Activated CD4-positive, alpha-beta T cell treated with anti-CD3 and anti-CD28 coated beads, Interleukin-2, amount 10 ng/mL, durations not matched to agents 7 days and 5 days (primary cell): ENCODE data around the gene S1PR5. TPM values are rescaled to one million over a fixed set of nuclear protein-coding genes. Genes with fewer than 3 reads are reported as not detected.

Experiments used
- CTCF ChIA-PET: fragments of 350-600 bp; sonication (Branson Sonifier 250); formaldehyde crosslinking; loops from one replicate; lab custom pipeline; 2021; ENCODE audit warnings: antibody characterized with exemption; lab: Charles Lee
- POLR2A ChIA-PET: fragments of 350-600 bp; sonication (Branson Sonifier 250); formaldehyde crosslinking; loops from one replicate; lab custom pipeline; 2021; ENCODE audit warnings: antibody characterized with exemption; lab: Charles Lee
- DNase-seq: peaks from one replicate; pipeline ENCODE4 v3.0.0-alpha.2; 2020
- H3K27ac Mint-ChIP-seq: one replicate; pipeline ENCODE4 v1.8.0; 2021; ENCODE audit warnings: mild to moderate bottlenecking, moderate library complexity, mixed read lengths
- H3K27me3 Mint-ChIP-seq: one replicate; pipeline ENCODE4 v1.8.0; 2021; ENCODE audit warnings: mixed read lengths
- H3K36me3 Mint-ChIP-seq: one replicate; pipeline ENCODE4 v1.8.0; 2021; ENCODE audit warnings: low read depth, mixed read lengths
- H3K4me1 Mint-ChIP-seq: one replicate; pipeline ENCODE4 v1.8.0; 2021; ENCODE audit warnings: mixed read lengths
- H3K4me3 Mint-ChIP-seq: one replicate; pipeline ENCODE4 v1.8.0; 2021; ENCODE audit warnings: mild to moderate bottlenecking, moderate library complexity, mixed read lengths
- H3K9me3 Mint-ChIP-seq: one replicate; pipeline ENCODE4 v1.8.0; 2021; ENCODE audit warnings: mixed read lengths
- total RNA-seq, 2 experiments: library from RNA; stranded (reverse); gene quantifications; one replicate each; pipeline ENCODE4 v1.2.3, GENCODE V29; 2021

Gene S1PR5
- total RNA-seq: not detected

DNA sequence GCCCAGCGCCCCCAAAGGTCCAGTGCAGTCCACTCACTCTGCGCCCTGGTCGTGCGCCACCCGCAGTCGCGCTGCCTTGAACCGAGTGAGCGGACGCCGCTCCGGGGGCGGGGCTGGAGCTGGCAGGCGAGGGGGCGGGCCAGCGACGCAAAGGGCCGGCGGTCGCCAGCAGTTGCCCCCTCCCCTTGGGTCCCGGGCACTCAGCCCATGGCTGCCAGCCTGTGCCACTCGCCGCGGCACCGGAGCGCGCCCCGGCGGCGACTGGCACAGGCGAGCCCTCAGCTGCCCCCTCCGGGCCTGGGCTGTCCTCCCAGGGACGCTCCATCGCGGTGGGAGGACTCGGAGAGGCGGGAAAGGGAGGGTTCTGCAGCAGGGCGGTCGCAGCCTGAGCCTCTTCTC lies at the start of gene S1PR5:
TSS of gene S1PR5 (minus strand) at position 87 of the 399 bp plus-strand sequence. CDS start 2,436 bp downstream, outside the sequence.
- H3K4me1 Mint-ChIP-seq: peaks cover 35% of the 10 kb centered on the region
- H3K27me3 Mint-ChIP-seq: peaks cover 70% of the 10 kb centered on the region
- POLR2A ChIA-PET: no interaction called here
- H3K36me3 Mint-ChIP-seq: no peaks in the 10 kb centered on the region
- H3K27ac Mint-ChIP-seq: no peak within 1 kb of the TSS
- CTCF ChIA-PET: interaction anchor here (1.0 to 3.0 kb wide), 6 partner anchors 8 to 201 kb away, joined by 3 to 8 read pairs (median 3); partner anchors contain the start of gene DNM2
- DNase-seq: no peak
- no peaks in the 10 kb centered on the region for H3K9me3 Mint-ChIP-seq
- peak within 1 kb of the TSS; percentile 50 for H3K4me3 Mint-ChIP-seq

- H3K27ac Mint-ChIP-seq: peak overlapping the region; percentile 95
- ChIA-PET CTCF (interaction anchor here (0.6 to 3.3 kb wide), 16 partner anchors 9 to 297 kb away, joined by 3 to 17 read pairs (median 4); partner anchors contain the start of genes DNM2 and QTRT1), POLR2A (no interaction called here)
- H3K36me3 Mint-ChIP-seq: peaks cover 36% of the 10 kb centered on the region
- H3K4me1 Mint-ChIP-seq: peaks cover 35% of the 10 kb centered on the region
- no peaks in the 10 kb centered on the region for H3K27me3 Mint-ChIP-seq
- no peaks in the 10 kb centered on the region for H3K9me3 Mint-ChIP-seq
- peak overlapping the region; percentile 98 for H3K4me3 Mint-ChIP-seq
- peak; percentile 74 for DNase-seq
Observed at GRCh38 chr19:10566658-10567410, 49.6 kb upstream of the S1PR5 start.

- POLR2A ChIA-PET: no interaction called here
- Mint-ChIP-seq H3K36me3 (peaks cover 41% of the 10 kb centered on the region), H3K27ac (peak overlapping the region; percentile 95)
Observed at GRCh38 chr19:10566408-10566657, 49.1 kb upstream of the S1PR5 start.

GRCh38 chr19:10565567-10566407 lies 48.5 kb upstream of the S1PR5 start, which contains the start of gene KRI1:
Gene KRI1 (minus strand): TSS chr19:10566010. CDS start chr19:10565999, 11 bp downstream.
- POLR2A ChIA-PET: no interaction called here
- peak; percentile 99 for DNase-seq

More at GRCh38 chr19:10566408-10566657, 49.1 kb upstream of the S1PR5 start:
- DNase-seq: no peak
- H3K27me3 Mint-ChIP-seq: no peaks in the 10 kb centered on the region
- peak overlapping the region; percentile 98 for H3K4me3 Mint-ChIP-seq
- CTCF ChIA-PET: interaction anchor here (0.6 to 2.1 kb wide), 11 partner anchors 8 to 298 kb away, joined by 3 to 7 read pairs (median 3); no protein-coding TSS in a partner anchor
- H3K4me1 Mint-ChIP-seq: peaks cover 37% of the 10 kb centered on the region
- no peaks in the 10 kb centered on the region for H3K9me3 Mint-ChIP-seq

GRCh38 chr19:10565028-10565566 lies 47.9 kb upstream of the S1PR5 start:
- Mint-ChIP-seq H3K4me1 (peaks cover 38% of the 10 kb centered on the region), H3K27me3 (no peaks in the 10 kb centered on the region), H3K9me3 (no peaks in the 10 kb centered on the region), H3K4me3 (peak overlapping the region; percentile 98), H3K27ac (peak overlapping the region; percentile 95), H3K36me3 (peaks cover 52% of the 10 kb centered on the region)
- DNase-seq: peak; percentile 67
- ChIA-PET CTCF (no interaction called here), POLR2A (no interaction called here)

More at GRCh38 chr19:10565567-10566407, 48.5 kb upstream of the S1PR5 start, which contains the start of gene KRI1:
- peaks cover 40% of the 10 kb centered on the region for H3K4me1 Mint-ChIP-seq
- H3K36me3 Mint-ChIP-seq: peaks cover 46% of the 10 kb centered on the region
- H3K27ac Mint-ChIP-seq: peak within 1 kb of the TSS; percentile 95
- no peaks in the 10 kb centered on the region for H3K27me3 Mint-ChIP-seq
- H3K4me3 Mint-ChIP-seq: peak within 1 kb of the TSS; percentile 98
- H3K9me3 Mint-ChIP-seq: no peaks in the 10 kb centered on the region
- CTCF ChIA-PET: interaction anchor here (0.6 to 1.3 kb wide), 9 partner anchors 8 to 153 kb away, joined by 3 to 5 read pairs (median 4); no protein-coding TSS in a partner anchor

DNA sequence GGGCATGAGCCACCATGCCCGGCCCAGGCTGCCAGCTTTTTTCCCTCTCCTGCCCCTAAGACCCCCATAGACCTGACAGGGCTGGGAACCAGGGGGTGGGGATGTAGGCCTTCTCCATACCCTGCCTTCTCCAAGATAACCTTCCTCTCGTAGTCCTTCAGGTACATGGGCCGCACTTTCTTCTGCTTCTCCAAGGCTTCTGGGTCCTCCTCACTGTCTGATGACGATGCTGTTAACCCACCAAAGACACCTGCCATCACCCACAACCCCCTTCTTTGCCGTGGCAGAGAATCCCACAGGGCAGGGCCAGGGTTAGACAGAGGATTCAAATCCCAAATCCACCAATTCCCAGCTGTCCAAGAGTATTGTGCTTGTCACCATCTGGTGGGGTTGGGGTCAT lies 45.4 kb upstream of the S1PR5 start:
- no peak overlapping the region for H3K27ac Mint-ChIP-seq

DNA sequence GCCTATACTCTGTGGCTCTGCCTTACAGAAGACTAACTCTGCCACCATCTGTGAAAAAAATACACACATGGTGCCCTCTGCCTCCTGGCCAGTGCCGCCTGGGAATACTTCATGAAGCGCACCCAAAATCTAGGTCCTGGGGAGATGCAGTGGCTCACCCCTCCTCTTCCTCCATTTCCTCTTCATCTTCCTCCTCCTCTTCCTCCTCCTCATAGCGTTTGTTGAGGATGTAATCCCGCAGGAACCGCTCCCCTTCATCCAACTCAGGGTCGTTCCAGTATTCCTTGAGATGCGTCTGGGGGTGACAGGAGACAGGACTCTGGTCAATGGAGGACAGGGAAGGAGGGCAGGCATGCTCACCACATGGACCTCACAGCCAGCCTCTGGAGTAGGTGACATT lies 42.9 kb upstream of the S1PR5 start:
- Mint-ChIP-seq H3K4me1 (peaks cover 31% of the 10 kb centered on the region), H3K36me3 (peaks cover 62% of the 10 kb centered on the region), H3K27me3 (no peaks in the 10 kb centered on the region), H3K27ac (no peak overlapping the region), H3K9me3 (no peaks in the 10 kb centered on the region), H3K4me3 (no peak overlapping the region)
- DNase-seq: no peak
- CTCF ChIA-PET: interaction anchor here (1.6 kb wide), 1 partner anchor 8 kb away, joined by 6 read pairs; no protein-coding TSS in a partner anchor
- POLR2A ChIA-PET: no interaction called here

More for the DNA sequence above, 45.4 kb upstream of the S1PR5 start:
- POLR2A ChIA-PET: no interaction called here
- no peak for DNase-seq
- no peaks in the 10 kb centered on the region for H3K9me3 Mint-ChIP-seq
- H3K27me3 Mint-ChIP-seq: no peaks in the 10 kb centered on the region
- peaks cover 33% of the 10 kb centered on the region for H3K4me1 Mint-ChIP-seq
- CTCF ChIA-PET: interaction anchor here (1.4 kb wide), 1 partner anchor 157 kb away, joined by 3 read pairs; no protein-coding TSS in a partner anchor
- H3K4me3 Mint-ChIP-seq: no peak overlapping the region
- H3K36me3 Mint-ChIP-seq: peaks cover 66% of the 10 kb centered on the region

DNA sequence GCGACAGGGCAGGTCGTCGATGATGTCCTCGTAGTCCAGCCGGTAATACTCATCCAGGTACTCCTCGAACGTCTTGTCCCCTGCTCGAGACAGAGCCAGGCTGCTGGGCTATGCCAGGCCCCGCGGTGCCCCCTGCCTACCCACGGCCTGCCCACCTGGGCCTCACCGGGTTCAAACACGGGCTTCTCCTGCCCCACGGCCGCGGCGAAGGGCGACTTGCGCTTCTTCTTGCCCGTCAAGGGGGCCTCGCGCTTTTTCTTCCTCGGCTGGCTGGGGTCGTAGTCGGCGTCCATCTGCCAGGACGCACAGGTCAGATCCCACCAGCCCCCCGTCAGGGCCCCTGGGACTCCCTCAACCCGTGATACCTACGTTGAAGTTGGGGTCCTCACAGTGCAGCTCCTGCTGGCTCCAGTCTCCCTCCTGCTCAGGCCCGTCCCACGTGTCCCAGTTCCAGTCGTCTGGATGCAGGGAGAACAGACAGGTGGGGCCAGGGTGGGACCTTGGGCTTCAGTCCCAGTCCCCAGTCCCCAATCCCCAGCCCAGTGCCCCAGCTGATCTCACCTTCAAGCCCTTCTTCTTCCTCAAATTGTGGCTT lies 40.5 kb upstream of the S1PR5 start:
- H3K4me3 Mint-ChIP-seq: no peak overlapping the region
- H3K27me3 Mint-ChIP-seq: no peaks in the 10 kb centered on the region
- CTCF ChIA-PET: interaction anchor here (0.7 to 0.9 kb wide), 2 partner anchors 9 to 313 kb away, joined by 3 read pairs; no protein-coding TSS in a partner anchor
- no peak overlapping the region for H3K27ac Mint-ChIP-seq
- H3K9me3 Mint-ChIP-seq: no peaks in the 10 kb centered on the region
- peaks cover 47% of the 10 kb centered on the region for H3K4me1 Mint-ChIP-seq
- no peak for DNase-seq
- POLR2A ChIA-PET: interaction anchor here (0.6 kb wide), 1 partner anchor 11 kb away, joined by 3 read pairs; no protein-coding TSS in a partner anchor
- peaks cover 74% of the 10 kb centered on the region for H3K36me3 Mint-ChIP-seq

GRCh38 chr19:10555610-10555973 lies 38.3 kb upstream of the S1PR5 start:
- no peaks in the 10 kb centered on the region for H3K9me3 Mint-ChIP-seq
- ChIA-PET CTCF (interaction anchor here (0.6 to 2.3 kb wide), 6 partner anchors 10 to 738 kb away, joined by 3 to 8 read pairs (median 4); partner anchors contain the start of gene KRI1), POLR2A (no interaction called here)
- peak overlapping the region; percentile 96 for H3K27ac Mint-ChIP-seq
- H3K4me3 Mint-ChIP-seq: no peak overlapping the region
- DNase-seq: no peak
- H3K4me1 Mint-ChIP-seq: peaks cover 59% of the 10 kb centered on the region
- peaks cover 75% of the 10 kb centered on the region for H3K36me3 Mint-ChIP-seq
- H3K27me3 Mint-ChIP-seq: no peaks in the 10 kb centered on the region

DNA sequence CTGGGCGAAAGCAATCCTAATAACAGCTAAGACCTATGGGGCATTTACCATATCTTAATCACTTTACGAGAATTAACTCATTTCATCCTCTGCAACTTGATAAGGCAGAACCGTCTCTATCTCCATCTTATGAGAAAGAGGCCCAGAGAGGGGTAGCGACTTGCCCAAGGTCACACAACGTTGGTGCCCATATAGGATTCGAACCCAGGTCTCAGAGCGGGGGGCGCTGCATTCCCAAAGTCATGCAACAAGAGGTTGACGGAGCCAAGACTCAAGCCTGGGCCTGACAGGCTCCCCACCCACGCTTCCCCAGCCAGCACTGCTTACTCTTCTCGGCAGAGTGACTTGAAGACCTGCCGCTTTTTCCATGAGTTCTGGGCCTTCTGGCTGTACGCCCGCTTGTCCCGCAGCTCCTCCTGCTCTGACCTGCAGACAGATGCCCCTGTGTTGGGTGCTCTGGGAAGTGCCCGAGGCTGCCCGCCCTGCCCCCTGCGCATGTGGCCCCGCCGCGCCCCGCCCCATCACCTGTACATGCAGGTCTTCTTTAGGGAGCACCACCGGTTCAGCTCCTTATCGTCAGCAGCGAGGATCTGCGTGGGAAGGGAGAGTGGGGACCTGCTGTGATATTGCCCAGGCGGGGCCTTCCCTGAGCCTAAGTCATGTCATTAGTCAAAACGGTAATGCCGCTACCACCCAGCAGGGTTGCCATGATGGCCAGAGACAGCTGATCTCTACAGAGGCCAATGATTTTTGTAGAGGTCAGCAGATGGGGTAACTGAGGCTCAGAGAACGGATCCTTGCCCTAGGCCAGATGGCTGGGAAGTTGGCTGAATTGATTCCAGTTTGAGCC lies 37.7 kb upstream of the S1PR5 start:
- ChIA-PET POLR2A (no interaction called here), CTCF (interaction anchor here (0.6 to 2.3 kb wide), 9 partner anchors 9 to 175 kb away, joined by 3 to 8 read pairs (median 4); partner anchors contain the start of genes DNM2 and TYK2)
- Mint-ChIP-seq H3K9me3 (no peaks in the 10 kb centered on the region), H3K36me3 (peaks cover 76% of the 10 kb centered on the region), H3K4me3 (peak overlapping the region; percentile 70), H3K27me3 (no peaks in the 10 kb centered on the region), H3K4me1 (peaks cover 63% of the 10 kb centered on the region), H3K27ac (peak overlapping the region; percentile 96)
- no peak for DNase-seq

DNA sequence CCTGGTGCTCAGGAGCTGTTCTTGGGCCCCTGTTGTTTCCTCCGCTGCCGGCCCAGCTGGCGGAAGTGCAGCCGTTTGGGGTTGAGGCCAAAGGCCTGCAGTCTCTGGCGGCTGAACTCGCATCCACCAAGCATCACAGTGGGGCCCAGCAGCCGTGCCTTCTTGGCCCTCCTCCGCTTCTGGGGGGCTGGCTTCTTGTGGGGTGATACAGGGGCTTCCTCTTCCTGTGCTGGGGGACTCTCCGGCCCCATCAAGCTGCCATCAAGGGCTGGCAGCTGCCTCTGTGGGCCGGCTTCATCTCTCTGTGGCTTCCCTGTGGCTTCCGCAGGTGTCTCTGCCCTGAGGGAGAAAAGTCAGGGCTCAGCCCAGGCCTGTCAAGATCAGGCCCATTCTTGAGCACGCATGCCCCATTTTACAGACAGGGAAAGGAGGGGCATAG lies 36.7 kb upstream of the S1PR5 start:
- peak overlapping the region; percentile 96 for H3K27ac Mint-ChIP-seq
- ChIA-PET POLR2A (interaction anchor here (0.5 kb wide), 1 partner anchor 58 kb away, joined by 4 read pairs; no protein-coding TSS in a partner anchor), CTCF (interaction anchor here (0.6 to 3.2 kb wide), 13 partner anchors 9 to 163 kb away, joined by 3 to 14 read pairs (median 4); partner anchors contain the start of genes DNM2 and KRI1)
- no peaks in the 10 kb centered on the region for H3K9me3 Mint-ChIP-seq
- H3K4me3 Mint-ChIP-seq: peak overlapping the region; percentile 70
- H3K27me3 Mint-ChIP-seq: no peaks in the 10 kb centered on the region
- peaks cover 73% of the 10 kb centered on the region for H3K36me3 Mint-ChIP-seq
- peak; percentile 84 for DNase-seq
- peaks cover 63% of the 10 kb centered on the region for H3K4me1 Mint-ChIP-seq
